ENCODE measurements around the gene SPON1.

GRCh38 chr11:14029971-14030920, 67.7 kb downstream of the SPON1 start:
- TF ChIP-seq POLR2A (IDR thresholded peaks at IDR 0.05) = no peak
- TF ChIP-seq, protein P1, sequence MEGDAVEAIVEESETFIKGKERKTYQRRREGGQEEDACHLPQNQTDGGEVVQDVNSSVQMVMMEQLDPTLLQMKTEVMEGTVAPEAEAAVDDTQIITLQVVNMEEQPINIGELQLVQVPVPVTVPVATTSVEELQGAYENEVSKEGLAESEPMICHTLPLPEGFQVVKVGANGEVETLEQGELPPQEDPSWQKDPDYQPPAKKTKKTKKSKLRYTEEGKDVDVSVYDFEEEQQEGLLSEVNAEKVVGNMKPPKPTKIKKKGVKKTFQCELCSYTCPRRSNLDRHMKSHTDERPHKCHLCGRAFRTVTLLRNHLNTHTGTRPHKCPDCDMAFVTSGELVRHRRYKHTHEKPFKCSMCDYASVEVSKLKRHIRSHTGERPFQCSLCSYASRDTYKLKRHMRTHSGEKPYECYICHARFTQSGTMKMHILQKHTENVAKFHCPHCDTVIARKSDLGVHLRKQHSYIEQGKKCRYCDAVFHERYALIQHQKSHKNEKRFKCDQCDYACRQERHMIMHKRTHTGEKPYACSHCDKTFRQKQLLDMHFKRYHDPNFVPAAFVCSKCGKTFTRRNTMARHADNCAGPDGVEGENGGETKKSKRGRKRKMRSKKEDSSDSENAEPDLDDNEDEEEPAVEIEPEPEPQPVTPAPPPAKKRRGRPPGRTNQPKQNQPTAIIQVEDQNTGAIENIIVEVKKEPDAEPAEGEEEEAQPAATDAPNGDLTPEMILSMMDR (IDR thresholded peaks at IDR 0.05) = no peak
